GM21515 (cell line): ENCODE measurements around the gene SHROOM3.
"Not testable (repeated sequence)": the region's sequence is repeated elsewhere in the genome, so short reads cannot be mapped to it uniquely, and the experiment has no call there.

Experiments
- ATAC-seq: cut with Tn5 transposase; IDR thresholded peaks from one replicate; pipeline ENCODE4 v1.9.1; 2021; ENCODE audit not compliant: unreplicated experiment

The SHROOM3 gene

DNA sequence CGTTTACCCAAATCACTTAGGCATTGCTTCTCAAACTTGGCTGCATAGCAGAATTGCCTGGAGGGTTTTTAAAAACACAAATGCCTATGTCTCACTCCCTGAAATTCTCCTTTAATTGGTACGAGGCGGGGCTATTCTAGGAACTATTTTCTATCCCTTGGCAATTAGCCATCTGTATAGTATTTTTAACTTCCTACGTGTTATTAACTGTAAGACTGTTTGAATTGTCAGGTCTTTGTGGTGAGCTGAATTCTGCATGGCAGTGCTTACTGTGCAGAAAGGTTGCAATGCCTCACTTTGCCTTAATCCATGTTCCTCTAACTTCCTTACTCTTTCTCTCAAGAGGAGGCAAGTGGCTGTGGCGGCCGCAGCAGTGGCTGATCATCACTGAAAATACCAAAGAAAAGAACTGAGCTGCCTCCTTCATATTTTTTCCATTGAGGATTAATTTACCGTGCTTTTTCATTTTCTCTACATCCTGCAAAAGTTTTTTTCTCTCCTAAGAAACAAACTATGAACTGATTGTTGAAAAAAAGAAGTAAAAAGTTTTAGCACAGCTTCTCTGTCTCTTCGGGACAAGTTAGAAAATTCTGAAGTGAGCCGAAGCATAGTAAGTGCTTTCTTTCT lies at the start of gene SHROOM3:
Gene SHROOM3, plus strand, starts transcription at position 329 of the 627 bp plus-strand sequence. CDS start 824 bp downstream, outside the sequence.
- no peak for ATAC-seq

DNA sequence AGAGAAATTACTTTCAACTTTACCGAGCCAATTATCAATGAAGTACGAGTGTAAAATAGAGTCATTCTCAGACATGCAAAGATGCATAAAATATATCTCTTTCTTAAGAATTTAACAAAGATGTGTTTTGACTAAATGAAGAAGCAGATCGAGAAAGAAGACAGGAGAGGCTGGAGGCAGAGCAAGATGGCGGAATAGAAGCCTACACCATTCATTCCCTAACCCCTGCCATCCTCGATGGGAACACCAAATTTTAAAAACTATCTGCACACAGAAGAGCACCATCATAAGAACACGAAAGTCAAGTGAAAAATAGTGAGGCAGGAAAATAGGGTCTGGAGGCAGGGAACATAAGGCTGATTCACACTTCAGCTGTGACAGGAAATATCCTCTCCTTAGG lies 49.1 kb upstream of the SHROOM3 start:
- no peak for ATAC-seq

GRCh38 chr4:76386566-76387305 lies 48.3 kb upstream of the SHROOM3 start:
- no peak for ATAC-seq

- ATAC-seq: no peak
Observed at GRCh38 chr4:76388160-76388908, 46.7 kb upstream of the SHROOM3 start.

GRCh38 chr4:76401654-76402053 lies 33.4 kb upstream of the SHROOM3 start:
- ATAC-seq: no peak

DNA sequence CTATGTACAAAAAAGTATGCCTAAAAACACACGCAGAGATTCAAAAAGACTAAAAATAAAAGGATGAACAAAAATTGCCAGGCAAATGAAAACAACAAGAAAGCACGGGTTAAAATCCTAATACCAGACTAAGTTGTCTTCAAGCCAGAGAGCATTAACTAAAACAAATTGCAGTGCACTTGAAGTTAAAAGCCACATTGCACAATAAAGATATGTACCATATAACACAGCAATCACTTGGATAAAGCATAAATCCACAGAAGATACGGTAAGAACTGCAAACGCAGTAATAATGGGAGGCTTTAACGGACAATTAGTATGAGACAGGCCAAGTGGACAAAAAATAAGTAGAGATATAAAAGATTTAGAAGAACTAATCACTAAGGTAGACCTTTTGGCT lies 28.9 kb upstream of the SHROOM3 start:
- no peak for ATAC-seq

DNA sequence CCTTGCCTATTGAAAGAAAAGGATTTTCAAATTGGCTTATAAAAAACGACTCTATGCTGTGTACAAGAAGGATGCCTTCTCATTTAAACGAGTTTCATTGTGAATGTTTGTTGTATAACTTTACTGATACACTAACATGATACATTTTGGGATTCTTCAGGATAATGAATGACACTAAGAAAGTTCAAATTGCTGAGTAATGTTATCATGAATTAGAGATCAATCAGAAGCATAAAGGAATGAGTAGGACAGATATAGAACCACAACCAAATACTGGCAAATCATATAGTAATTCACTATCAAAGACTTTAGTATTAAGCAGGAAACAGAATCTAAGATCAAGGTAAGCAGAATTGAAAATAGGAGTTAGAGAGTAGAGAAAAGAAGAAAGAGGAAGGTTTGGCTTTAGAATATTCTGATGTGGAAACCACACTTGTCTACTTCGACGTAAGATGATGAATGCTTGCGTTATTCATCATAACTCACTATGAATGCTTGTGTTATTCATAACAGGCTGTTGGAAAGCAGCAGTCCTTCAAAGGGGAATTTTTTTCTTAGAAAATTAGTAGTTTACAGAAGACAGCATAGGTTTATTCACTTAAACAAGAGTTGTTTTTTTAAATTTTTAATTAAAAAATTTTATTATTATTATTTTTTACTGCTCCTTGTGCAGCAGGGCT lies 27.4 kb upstream of the SHROOM3 start:
- no peak for ATAC-seq

DNA sequence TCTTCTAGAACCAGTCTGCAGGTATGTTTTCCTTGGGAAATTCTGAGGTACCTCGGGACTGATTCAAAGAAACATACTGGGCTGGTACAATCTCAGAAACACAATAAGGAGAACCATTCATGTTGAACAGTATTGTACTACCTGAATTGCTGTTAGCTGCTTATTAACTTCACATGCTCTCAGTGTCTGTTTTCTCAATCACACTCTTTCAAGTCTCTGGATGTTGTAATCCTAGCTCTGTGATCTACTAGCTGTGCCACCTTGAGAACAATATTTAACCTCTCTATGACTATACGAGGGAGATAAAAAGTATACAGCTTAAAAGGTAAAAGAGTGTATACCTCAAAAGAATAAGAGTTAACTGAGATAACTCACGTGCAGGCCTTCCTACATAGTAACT lies 24.4 kb upstream of the SHROOM3 start:
- no peak for ATAC-seq

- no peak for ATAC-seq
Observed at GRCh38 chr4:76420188-76420761, 14.8 kb upstream of the SHROOM3 start.

DNA sequence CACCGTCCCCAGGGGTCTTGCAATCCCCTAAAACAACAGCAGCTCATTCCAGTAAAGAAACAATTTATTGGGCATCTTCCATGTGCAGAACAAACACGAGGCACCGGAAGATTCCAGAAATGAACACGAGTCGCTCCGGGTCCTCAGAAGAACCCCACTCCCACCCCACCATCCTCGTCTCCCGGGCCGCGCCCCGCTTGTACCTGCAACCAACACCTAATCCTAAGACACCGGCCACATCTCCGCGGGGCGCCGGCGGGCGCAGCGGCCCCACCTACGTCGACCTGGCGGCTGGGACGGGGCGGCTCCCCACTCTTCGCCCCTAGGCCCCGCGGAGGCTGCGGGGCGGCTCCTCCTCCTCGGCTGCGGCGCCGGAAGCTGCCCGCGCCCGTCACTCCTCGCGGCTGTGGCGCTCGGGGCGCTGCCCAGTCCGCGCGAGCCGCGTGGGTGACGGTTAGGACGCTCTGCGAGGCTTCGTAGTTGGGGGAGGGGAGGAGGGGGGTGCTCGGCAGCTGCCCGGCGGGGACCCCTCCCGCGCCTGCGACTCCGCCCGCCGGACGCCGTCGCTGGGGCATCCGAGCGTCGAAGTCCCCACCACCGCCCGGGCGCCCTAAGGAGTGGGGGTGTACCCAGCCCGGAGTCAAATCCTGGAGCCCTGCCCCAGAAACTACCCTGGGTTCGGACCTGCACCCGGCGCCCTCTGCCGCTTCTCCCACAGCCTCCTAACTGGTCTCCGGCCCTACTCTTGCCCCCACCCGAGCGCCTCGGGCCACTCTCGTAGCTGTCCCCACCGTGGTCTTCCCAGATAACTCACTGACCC lies 14.1 kb upstream of the SHROOM3 start, which contains the start of gene CCDC158:
Gene CCDC158, minus strand, starts transcription at position 380 of the 820 bp plus-strand sequence. CDS start 17,934 bp downstream, outside the sequence.
- no peak for ATAC-seq

DNA sequence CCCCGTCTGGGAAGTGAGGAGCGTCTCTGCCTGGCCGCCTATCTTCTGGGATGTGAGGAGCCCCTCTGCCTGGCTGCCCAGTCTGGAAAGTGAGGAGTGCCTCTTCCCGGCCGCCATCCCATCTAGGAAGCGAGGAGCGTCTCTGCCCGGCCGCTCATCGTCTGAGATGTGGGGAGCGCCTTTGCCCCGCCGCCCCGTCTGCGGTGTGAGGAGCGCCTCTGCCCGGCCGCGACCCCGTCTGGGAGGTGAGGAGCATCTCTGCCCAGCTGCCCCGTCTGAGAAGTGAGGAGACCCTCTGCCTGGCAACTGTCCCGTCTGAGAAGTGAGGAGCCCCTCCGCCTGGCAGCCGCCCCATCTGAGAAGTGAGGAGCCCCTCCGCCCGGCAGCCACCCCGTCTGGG lies 11.9 kb upstream of the SHROOM3 start:
- not testable (repeated sequence) for ATAC-seq

GRCh38 chr4:76426272-76426671 lies 8.8 kb upstream of the SHROOM3 start:
- no peak for ATAC-seq

- ATAC-seq: no peak
Observed at GRCh38 chr4:76429636-76430035, 5.4 kb upstream of the SHROOM3 start.

DNA sequence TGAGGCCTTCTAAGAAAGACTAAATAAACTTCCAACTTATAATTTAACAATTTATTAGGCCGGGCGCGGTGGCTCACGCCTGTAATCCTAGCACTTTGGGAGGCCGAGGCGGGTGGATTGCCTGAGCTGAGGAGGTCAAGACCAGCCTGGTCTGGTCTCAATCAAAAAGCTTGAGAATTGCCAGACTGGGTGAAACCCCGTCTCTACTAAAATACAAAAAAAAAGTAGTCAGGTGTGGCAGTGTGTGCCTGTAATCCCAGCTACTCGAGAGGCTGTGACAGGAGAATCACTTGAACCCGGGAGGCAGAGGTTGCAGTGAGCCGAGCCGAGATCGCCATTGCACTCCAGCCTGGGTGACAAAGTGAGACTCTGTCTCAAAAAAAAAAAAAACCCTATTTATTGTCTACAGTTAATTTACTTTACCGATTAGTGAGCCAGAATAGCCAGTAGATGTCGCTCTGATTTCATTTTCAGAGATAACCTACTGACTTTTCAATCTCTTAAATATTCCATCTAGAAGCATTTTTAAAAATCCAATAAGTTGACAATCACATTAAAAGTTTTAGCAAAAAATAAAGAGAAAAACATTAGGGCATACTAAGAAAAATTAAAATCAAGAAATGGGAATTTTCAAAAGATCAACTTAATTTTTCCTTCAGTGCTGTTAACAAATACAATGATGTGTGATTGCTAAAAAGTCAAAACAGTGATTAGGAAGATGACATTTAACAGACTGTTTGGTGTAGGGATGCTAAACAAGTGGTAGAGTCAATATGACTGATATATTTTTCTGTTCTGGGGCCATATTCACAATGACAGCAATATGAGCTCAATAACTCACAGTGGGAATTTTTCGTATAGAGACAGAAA lies 4.3 kb upstream of the SHROOM3 start:
- ATAC-seq: no peak

DNA sequence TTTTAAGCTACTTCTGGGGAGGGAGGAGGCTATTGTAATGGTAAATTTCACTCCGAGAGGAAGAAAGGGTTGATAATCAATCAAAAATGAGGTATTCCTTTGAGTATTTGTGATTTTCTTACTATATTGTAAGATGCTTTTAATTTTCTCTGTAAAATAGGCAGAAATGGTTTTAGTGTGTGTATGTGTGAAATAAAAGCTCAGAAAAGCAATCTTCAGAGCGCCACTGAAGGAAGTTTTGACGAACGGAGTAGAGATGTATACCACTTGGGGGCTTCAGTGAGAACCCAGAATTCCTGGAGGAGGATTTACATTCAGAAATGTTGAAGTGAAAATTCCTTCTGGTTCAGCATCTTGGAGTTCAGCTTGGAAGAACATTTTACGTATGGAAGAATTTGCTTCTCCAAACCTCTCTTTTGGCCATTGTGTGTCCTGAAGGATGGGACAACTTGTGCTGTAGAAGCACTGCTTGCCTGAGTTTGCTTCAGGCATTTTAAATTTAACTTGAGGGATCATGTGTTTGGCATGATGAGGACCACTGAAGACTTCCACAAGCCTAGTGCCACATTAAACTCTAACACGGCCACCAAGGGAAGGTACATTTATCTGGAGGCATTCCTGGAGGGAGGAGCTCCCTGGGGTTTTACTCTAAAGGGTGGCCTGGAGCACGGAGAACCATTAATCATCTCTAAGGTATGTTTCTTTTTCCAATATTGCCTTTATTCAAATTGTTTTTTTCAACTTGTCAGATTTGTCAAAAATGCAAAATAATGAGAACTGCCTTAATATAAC lies 695 bp downstream of the SHROOM3 start:
- no peak for ATAC-seq

DNA sequence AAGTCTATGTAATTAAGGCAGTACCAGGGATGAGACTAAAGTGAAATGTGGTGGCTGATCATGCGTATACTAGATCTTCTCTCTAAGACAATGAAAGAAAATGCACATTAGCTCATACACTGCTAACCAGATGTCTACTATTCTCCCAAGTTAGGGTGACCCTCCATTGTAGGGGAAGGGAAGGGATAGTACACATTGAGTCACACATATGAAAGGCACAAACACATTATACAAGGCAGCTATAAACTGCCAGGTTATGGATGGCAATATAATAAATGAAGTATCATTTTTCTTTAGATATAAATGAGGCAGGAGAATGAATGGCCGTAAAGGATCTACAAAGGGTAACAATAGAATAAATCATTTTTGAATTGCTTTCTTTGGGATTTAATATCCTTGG lies 4.5 kb downstream of the SHROOM3 start:
- ATAC-seq: no peak

DNA sequence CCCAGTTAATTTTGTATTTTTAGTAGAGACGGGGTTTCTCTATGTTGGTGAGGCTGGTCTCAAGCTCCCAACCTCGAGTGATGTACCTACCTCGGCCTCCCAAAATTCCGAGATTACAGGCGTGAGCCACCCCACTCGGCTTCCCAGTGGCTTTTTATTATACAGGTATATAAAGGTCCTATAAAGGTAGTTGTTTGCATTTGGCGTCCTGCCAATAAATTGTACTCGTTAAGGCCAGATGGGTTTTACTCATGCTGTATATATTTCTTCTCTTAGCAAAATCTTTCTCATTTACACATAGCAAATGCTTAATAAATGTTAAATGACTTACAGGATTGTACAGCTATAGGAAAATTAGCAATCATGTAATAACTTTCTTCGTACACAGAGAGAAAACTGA lies 6.9 kb downstream of the SHROOM3 start:
- ATAC-seq: no peak

DNA sequence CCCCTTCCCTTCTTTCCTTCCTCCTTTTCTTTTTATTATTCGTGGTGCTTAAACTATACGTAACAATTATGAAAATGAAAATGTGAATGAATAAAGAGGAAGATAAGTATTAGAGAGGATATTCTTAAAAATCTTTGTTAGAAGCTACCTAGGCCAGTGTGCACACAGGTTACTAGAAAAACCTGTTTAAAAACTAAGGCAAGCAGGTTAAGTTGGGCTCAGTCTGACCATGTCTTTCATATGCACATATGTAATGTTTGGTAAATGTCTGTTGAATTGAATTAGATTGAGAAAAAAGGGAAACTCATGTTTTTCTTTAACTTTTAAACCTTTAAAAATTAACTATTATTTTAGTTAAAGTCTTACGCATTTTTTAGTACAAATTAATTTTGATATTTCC lies 7.8 kb downstream of the SHROOM3 start:
- ATAC-seq: no peak
